Measurements from ENCODE around the gene KCNJ10.

The KCNJ10 gene

DNA sequence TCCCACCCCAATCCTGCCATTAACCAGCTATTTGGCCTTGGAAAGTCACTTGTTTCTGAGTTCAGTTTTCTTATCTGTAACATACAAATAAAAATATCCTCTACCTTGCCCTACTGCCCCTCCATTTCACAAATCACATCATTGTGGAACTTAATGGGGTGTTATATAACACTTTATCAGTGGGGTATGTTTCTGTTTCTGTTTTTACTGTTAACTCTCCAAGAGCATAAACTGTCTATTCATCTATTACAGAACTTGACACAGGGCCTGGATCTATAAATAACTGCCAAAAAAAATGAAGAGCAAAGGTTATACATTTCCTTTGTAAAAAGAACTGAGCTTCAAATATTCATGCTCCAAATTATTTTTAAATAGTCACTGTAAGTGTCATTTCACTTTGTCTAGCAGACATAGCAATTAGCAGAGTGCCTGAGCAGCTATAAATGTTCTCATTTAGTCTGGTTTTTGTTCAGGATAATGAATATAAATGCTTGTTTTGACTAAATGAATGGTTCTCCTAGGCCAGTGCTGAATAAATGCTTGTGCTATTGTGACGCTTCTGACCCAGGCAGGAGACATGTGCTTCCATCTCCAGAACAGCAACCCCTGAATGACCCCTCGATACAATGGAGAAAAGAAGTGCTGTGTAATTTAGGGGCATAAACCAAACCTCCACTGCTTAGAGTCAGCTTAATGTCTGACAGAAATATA is 45.6 kb downstream of the KCNJ10 start:
- DNase-seq (ENCODE audit: low read depth, low spot score), result no peak

DNA sequence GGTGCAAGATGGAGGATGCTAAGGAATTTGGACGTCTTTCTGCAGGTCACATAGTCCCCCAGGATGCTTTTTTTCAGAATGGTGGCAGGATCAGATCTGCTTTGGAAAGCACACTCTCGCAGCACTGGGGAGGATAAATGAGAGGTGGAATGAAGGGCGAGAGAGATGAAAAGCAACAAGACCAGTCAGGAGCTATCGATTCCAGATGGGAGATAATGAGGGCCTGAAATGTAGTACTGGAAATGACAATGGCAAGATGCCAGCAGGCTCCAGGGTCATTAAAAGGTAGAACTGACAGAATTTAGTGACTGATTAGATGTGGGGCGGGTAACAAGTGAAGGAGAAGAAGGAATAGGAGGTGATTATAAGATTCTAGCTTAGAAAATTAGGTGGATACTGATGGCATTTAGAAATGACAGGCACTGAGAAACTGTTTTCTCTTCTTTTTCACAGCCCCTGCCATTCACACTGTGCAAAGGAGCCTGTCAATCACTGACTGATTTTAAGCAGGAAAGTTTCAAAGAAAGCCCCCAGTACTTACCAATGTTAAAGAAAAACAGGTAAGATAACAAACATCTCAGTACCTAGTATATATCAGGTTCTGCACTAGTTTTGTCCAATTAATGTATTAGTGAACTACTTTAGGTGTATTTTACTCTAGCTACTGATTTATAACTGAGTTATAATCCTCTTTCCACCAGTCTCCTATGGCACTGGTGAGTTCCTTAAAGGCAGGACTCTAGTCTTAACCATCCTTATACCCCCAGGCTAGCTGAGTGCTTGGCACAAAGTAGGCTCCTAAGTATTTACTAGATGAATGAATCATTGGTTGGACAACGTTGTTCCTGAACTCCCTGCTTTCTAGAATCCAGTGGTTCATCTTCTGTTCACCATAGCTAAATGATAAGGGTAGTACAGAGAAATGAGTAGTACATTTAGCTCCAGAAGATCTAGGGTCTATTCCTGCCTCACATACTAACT is 47.3 kb downstream of the KCNJ10 start:
- DNase-seq (ENCODE audit: low read depth, low spot score), result no peak

DNA sequence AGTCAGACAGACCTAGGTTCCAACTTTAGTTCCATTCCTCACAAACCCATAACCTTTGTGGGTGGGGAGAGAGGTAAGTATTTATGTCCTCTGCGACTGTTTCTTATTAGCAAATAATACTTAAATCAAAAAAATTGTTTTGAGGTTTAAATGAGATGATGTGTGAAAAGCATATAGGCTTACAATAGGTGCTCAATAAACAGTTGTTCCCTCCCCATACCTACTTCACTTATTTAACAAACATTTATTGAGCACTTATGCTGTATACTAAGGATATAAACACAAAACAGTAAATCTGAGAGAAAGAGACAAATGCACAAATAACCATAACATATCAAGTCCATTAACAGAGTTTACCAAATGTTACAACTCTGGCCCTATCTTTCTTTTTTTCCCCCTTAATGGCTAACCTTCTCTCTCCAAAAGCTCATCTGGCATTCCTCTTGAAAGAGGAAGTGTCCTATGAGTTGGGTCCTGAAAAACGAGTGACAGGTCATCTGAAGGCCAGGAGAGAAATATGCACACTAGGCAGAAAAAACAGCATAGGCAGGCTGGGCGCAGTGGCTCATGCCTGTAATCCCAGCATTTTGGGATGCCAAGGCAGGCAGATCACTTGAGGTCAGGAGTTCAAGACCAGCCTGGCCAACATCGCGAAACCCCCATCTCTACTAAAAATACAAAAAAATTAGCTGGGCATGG is 48.4 kb downstream of the KCNJ10 start:
- DNase-seq (ENCODE audit: low read depth, low spot score), result no peak

DNA sequence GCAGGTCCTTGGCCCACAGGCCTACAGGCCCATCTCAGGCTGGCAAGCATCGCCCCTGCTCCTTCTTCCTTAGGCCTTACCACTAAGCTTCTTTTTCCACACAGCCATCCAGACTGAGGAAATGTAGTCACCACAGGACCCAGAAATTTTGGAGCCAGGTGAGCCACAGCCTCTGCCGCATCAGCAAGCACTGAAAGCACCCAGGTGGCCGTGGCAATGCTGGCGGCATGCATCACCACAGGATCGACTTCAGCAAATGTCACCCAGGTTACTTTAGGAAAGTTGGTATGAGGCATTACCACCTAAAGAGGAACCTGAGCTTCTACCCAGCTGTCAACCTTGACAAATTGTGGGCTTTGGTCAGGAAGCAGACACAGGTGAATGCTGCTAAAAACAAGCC is 49.8 kb downstream of the KCNJ10 start:
- DNase-seq (ENCODE audit: low read depth, low spot score), result no peak

DNA sequence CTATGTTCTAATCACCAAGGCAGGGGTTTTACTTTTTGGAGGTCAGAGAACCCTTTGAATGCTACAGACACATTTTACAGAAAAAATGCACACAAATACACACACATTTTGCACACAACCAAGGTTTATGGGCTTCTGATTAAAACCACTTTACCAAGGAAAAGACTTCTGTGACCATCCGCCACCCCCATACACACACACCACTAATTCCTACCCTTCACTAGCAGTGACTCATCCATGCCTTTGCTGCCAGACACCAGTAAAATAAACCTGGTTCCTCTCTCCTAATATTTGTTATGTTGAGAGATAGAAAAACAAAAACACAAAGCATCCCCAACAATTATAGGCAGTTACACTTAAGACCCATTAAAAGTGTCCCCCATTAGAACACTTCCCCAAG is 51.1 kb downstream of the KCNJ10 start:
- DNase-seq (ENCODE audit: low read depth, low spot score), result no peak

DNA sequence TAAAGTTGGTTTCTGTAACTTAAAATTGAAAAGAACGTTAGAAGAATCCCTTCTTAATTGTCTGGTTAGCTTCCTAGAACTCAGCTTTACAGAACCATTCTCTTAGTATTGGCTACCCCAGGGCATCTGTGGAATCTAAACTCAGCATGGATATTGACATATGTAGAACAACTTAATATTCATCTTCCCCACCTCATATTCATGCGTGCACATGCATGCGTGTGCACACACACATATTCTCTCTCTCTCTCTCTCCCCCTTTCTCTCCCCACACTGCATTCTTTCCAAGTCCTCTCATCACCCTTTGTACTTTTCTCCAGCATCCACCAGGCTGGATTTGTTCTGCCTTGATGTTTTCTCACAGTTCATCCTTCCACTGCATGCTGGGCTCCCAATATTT is 51.6 kb downstream of the KCNJ10 start:
- no peak for DNase-seq (ENCODE audit: low read depth, low spot score)

DNA sequence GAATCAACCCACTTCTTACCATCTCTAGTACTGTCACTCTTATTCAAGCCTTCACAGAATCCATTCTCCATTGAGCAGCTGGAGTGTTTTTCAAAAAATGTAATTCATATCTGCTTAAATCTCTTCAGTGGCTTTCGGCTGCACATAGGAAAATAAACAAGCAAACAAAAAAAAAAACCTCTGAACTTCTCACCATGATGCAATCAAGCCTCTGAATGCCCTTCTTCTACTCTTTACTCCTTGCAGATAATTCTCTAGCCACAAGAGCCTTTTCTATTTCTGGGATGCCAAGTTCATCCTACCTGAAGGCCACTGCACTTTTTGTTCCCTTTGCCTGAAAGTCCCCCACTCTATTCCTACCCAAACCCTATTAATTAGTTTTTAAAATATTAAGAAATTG is 52.4 kb downstream of the KCNJ10 start:
- no peak for DNase-seq (ENCODE audit: low read depth, low spot score)

DNA sequence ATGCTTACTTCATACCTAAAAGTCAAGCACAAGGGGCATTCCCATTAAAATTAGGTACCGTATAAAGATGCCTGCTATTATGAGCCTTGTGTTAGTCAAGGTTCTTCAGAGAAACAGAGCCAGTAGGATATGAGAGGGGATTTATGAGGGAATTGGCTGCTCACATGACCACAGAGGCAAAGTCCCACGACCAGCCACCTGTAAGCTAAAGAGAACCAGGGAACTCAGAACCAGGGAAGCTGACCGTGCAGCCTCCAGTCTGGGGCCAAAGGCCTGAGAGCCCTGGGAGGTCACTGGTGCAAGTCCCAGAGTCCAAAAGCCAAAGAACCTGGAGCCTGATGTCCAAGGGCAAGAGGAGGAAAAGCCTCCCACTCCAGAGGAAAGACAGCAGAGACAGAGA is 58.2 kb downstream of the KCNJ10 start:
- no peak for DNase-seq (ENCODE audit: low read depth, low spot score)

DNA sequence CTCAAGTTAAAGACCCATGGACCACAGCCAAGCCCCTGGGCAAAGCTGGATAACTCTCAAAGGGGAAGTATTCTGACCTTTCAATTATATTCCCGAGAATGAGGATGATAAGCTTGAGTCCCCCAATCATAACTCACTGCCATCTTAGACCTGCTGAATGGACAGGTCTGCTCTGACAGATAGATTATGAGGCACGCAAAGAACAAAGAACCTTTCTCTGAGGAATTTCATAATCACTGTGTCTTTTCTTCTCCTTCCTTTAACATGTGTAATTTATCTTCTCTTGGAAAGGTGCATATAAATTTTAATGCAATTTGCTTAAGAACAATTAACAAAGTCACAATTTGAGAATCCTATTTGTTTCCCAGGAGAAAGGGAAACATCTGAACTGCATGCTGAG is 60.2 kb downstream of the KCNJ10 start:
- no peak for DNase-seq (ENCODE audit: low read depth, low spot score)

DNA sequence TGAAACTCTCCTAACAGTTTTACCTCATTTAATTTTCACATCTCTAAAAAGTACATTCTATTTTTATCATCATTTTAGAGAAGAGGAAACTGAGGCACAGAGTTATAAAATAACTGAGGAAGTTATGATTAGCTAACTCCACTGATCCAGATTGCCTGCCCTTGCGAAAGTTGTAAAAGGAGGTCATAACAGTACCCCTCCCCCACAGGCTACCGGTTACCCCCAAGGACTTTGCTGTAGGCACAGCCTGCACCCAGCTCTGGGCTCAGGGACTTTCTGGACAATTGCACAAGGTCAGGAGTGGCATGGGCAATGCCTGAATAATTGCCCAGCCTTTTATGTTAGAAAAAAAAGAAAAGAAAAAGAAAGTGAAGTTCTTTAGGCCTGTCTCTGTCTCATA is 60.9 kb downstream of the KCNJ10 start:
- DNase-seq (ENCODE audit: low read depth, low spot score), result no peak

DNA sequence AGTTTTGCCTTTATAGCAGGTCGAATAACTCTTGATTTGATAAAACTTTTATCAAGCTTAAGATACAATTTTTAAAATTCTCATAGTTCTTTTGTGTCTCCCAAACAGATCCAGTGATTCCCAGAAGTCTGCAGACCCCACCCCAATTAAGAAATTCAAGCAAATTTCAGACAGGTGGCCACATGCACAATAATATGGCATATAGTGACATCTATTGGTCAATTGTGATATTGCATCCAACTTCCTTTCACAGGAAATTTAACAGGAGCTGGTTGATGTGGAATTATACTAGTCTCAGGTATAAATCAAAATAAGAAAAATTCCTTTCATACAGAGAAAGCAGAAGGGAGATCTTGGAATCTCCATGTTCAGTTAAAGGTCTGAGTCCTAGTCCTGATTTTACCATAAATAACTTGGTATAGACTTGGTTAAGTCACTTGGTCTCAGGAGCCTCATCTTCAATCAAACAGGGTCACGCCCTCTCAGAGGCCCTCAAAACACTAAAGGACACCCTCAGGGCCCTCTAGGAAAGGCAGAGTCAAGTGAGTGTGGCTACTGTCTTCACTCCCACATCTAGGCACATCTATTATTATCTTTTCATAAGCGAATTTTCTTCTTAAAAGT is 62.3 kb downstream of the KCNJ10 start:
- no peak for DNase-seq (ENCODE audit: low read depth, low spot score)

DNA sequence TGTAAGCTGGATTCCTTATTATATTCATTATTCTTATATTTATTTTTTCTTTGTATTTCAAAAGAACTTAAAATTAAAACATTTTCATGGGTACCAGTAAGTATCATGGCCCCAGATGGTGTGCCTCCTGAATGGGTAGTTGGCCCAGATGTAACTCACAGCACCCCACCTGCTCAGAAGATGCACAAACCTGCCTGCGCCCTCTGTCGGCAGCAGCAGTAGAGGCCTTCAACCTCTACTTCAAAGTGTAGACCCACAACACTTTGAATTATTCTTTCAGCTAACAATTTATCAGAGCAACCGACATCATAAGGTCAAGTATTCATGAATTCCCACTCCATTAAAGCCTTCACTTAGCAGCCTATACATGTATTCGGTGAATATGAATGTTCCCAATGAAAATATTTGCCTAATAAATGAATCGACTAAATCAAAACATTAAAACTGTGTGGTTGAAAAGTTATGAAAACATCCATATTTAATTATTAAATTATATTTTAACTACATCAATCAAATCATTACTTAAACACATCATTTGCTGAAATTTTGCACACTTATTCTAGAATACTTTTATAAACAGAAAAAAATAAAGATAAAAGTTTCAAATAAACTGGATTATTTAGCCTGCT is 63.5 kb downstream of the KCNJ10 start:
- peak; percentile 45 for DNase-seq (ENCODE audit: low read depth, low spot score)

DNA sequence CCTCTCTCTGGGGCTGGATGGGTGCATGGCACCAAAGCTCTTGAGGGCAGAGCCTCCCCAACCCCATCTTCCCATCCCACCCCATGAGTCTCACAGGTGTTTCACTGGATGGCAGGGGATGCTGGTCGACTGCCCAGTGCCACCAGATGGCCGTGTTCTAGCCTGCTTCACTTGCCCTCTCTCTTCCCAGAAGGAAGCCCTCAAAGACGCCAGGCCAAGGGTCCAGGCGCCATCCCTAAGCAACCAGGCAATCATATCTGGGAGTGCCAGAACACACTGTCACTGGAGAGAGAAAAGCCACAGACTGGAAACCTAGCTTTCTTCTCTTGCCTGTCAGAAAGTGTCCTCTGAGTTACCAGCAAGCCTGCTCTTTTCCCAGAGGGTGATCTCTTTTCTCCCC is 64.9 kb downstream of the KCNJ10 start:
- DNase-seq (ENCODE audit: low read depth, low spot score), result no peak

DNA sequence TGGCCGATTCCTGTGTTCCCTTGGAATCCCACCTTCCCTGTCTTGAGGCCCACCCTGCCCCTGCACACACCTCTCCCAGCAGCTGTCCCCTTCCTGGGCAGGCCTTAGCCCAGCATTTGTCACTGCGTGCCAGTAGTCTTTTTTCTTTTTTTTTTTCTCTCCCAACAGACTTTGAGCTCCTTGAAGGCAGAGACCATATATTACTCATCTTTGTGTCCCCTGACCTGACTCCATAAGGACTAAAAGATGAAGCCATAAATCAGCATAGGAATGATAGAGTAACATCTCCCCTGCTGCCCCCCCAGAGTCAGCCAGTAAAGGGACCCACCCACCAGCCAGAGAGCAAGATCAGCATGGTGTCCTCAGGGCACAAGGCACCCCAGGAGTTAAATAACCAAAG is 65.5 kb downstream of the KCNJ10 start:
- no peak for DNase-seq (ENCODE audit: low read depth, low spot score)

DNA sequence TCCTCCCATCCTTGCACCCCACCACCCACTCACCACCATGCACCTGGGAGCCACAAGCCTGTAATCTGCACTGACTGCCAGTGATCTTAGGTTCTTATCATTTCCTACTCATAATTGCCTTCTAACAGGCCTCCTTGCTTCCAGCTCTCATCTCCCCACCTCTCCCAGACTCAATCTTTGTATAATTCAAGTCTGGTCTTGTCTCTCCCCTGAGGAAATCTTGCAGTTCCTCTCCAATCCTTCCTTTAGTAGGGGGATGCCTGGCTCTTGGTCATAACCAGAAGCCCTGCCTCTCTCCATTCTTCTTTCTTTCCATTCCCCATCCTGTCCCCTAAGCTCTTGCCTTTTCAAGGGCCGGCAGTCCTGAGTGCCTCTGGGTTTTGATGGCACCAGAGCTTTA is 66.0 kb downstream of the KCNJ10 start:
- DNase-seq (ENCODE audit: low read depth, low spot score), result no peak

DNA sequence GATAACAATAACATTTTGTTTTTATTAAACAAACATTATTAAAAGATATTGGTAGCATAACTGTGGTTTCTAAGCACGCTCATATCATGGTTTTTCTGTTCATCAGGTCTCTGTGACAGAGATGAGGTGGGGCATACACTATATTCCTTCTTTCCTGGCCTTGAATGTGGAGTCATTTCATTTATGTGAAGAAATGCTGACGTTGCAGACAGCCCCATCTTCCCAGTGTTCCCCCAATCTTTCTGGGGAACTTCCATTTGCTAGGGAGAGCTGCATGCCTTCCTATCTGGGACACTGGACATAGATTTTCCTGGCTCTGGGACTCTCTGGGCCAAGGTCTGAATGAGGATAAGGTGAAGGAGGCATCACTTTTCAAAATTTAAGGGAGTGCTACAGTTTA is 68.5 kb downstream of the KCNJ10 start:
- no peak for DNase-seq (ENCODE audit: low read depth, low spot score)

DNA sequence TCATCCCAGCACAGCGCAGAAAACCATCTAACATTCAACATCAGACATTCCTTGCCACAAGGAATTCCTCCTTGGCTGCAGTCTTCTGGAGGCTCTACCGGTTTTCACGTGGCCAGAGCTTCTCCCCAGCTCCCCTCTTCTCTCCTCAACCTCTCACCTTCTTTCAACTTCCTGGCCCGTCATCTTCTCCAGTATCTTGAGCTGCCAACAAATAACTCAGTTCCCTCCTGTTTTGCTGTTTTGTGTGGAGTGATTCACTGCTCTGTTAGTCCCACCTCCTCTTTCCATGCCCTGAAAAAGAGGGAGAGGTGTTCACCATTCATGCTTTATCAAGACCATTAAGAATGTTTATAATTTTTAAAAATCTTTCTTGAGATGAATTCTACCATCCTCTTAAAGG is 70.8 kb downstream of the KCNJ10 start:
- DNase-seq (ENCODE audit: low read depth, low spot score), result no peak

DNA sequence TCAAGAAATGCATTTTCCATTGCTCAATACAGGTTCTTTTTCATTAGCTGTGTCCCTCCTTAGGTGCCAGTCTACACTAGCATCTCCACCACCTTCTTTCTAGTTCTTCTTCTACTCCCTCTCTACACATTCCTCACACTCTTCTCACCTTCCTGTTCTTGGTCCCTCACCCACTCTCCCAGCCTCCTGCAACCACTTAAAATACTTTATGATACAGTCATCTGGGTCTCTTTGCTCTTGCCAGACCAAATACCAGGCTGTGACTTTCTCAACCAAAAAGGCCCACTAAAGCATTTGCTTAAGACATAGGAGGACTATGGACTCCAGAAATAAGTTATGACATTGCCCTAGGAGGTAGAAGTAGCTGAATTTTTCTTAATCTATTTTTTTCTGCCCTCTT is 73.3 kb downstream of the KCNJ10 start:
- no peak for DNase-seq (ENCODE audit: low read depth, low spot score)

DNA sequence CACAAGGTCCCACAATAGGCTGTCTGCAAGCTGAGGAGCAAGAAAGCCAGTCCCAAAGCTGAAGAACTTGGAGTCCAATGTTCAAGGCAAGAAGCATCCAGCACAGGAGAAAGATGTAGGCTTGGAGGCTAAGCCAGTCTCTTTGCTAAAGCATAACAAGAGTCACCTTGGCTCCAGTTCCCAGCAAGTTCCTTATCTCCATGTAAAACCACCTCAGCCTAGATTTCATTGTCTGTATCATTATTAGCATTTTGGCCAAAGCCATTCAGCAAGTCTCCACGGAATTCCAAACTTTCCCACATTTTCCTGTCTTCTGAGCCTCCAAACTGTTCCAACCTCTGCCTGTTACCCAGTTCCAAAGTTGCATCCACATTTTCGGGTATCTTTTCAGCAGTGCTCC is 75.1 kb downstream of the KCNJ10 start:
- no peak for DNase-seq (ENCODE audit: low read depth, low spot score)

DNA sequence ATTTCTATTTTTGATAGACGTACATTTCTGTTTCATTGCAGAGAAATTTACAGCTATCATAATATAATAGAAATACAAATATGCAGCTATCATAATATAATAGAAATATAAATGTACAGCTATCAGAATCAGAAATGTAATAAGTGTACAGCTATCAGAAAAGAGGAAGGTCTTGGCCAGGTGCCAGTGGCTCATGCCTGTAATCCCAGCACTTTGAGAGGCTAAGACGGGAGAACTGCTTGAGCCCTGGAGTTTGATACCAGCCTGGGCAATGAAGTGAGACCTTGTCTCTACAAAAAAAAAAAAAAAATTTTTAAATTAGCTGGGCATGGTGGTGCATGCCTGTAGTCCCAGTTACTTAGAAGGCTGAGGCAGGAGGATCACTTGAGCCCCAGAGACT is 76.0 kb downstream of the KCNJ10 start:
- no peak for DNase-seq (ENCODE audit: low read depth, low spot score)

DNA sequence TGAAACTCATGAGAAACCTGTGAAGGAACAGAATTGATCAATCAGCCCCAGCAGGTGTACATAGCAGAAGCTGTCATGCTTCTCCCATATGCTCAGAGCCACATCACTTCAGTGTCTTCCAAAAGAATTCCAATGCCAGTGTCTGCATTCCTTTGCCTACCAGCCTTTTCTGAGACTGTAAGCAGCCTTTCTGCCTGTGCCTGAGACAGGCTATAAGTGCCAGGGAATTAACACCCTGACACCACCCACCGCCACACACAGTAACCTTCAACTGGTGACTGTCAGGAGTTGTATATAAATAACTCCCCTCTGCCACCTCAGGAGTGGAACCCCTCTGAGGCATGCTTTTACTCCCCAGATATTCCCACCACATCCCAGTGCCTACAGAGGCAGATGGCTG is 77.8 kb downstream of the KCNJ10 start:
- DNase-seq (ENCODE audit: low read depth, low spot score), result no peak

DNA sequence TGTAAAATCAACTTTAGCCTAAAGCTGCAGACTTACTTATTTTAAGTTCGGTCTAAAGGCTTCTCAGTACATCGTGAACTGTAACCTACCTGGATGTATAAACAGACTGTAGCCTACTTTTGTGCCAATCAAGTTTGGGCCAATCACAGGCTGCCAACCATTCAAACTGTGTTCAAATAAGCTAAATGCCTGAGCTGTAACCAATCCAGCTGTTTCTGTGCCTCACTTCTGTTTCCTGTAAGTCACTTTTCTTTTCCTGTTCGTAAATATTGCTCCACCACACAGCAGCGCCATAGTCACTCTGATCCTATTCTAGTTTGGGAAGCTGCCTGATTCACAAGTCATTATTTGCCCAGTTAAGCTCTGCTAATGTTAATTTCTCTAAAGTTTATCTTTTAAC is 78.4 kb downstream of the KCNJ10 start:
- DNase-seq (ENCODE audit: low read depth, low spot score), result no peak
